HG02610 (cell line): ENCODE measurements around the gene EIF1AD.
A peak's percentile ranks its signal among the peaks of the same experiment; 100 is the strongest.

Source experiments
- ATAC-seq: cut with Tn5 transposase; IDR thresholded peaks from one replicate; pipeline ENCODE4 v1.9.1; 2021; ENCODE audit warnings: mild to moderate bottlenecking, moderate library complexity; ENCODE audit not compliant: unreplicated experiment

The EIF1AD gene

DNA sequence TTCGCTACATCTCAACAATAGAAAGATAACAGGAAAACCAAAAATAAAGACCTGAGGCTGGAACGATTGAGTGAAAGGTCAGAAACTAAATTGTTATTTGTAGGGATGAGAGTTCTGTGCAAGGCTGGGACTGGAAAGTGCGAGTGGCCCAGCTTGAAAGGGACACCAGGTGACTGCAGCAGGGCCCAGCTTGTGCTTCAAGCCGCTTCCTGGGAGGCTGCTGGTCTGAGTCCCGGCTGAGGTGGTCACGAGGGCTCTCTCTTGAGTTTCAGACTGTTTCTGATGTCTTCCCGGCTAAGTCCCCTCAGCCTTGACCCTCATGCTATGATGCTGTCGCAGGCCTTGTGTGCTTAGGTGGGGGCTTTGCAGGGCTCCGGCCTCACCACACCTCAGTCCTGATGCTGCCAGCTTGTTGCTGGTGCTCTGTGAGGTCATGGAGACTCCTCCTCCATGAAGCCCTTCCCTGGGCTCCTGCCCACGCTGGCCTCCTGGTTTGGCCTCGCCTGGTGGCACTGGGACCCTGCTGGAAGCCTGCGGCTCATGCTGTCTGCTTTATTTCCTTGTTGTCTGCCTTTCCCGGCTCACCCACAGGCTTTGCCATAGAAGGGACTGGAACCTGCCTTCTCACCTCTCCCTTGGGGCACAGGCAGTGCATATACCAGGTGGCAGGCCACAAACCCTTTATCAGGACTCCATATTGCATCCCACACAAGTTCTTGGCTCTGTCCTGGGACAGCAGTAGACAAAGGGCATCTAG is 4.4 kb upstream of the EIF1AD start:
- no peak for ATAC-seq

- ATAC-seq = no peak
Observed at GRCh38 chr11:66004186-66004585, 2.2 kb upstream of the EIF1AD start.

DNA sequence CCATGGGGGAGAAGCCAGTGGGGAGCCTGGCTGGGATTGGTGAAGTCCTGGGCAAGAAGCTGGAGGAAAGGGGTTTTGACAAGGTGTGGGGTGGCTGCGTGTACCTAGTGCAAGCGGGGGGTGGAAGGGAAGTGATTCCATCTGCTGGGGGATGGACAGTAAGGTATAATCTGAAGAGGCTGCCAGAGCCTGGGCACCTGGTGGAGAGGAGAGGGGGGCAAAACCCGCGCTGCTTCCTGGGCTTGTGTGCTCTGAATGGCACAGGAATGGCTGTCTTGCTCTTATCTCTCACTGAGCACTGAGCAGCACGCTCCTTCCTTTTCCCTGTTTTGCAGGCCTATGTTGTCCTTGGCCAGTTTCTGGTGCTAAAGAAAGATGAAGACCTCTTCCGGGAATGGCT is 1.3 kb upstream of the EIF1AD start:
- no peak for ATAC-seq

GRCh38 chr11:66002648-66003225 is 780 bp upstream of the EIF1AD start:
- peak; percentile 37 for ATAC-seq

DNA sequence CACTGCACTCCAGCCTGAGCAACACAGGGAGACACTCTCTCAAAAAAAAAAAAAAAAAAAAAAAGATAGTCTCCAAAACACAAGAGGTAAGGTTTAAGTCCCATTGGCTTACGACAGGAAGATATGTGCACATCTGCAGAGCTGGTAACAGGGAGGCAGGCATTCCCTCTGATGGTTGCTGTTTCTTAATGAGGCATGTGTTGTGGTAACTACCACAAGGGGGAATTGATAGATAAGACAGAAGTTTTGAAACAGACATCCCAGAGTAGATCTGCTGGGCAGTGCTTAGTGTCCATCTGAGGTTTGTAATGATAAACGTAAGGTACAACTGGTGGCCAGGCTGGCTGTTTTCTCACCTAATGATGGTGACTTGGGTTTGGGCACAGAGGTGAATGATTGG is 4.7 kb downstream of the EIF1AD start:
- no peak for ATAC-seq

- no peak for ATAC-seq
Observed at GRCh38 chr11:65992056-65992455, 9.9 kb downstream of the EIF1AD start.

GRCh38 chr11:65988791-65989592 is 13.0 kb downstream of the EIF1AD start:
- peak; percentile 90 for ATAC-seq

DNA sequence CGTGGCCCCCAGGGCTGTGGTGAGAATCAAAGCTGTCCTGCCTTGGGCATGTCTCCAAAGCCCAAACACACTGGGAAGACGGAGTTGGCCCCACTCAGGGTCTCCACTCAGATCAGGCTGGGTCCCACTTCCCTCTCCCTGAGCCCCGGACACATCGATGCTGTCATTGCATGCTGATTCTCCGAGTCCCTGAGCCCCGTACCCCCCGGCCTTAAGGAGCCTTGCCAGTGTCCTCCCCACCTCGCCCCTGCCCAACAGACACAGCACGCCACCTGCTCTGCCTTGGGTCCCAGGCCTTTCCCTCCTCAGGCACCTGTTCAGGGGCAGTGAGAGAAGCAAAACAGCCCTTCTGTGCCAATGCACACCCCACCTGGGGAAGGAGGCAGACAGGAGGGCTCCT is 14.6 kb downstream of the EIF1AD start:
- ATAC-seq = no peak

DNA sequence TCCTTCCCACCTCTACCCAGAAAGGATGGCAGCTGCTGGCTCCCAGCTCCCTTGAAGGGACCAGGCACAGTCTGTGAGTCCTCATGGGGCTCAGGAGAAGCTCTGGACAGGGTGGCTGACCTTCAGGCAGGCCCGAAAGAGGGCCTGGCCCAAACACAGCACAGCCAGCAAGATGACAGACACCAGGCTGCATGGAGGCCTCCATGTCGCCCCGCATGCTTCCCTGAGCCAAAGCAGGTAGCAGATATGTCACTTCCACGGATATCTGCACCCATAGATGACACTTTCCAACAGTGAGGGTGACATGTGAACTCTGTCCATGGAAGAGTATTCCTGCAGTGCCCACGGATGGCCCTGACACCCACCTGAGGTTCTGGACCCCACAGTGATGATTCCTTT is 18.4 kb downstream of the EIF1AD start:
- ATAC-seq = no peak

- no peak for ATAC-seq
Observed at GRCh38 chr11:65982824-65983588, 19.0 kb downstream of the EIF1AD start.

GRCh38 chr11:65981972-65982823 is 19.8 kb downstream of the EIF1AD start:
- no peak for ATAC-seq

DNA sequence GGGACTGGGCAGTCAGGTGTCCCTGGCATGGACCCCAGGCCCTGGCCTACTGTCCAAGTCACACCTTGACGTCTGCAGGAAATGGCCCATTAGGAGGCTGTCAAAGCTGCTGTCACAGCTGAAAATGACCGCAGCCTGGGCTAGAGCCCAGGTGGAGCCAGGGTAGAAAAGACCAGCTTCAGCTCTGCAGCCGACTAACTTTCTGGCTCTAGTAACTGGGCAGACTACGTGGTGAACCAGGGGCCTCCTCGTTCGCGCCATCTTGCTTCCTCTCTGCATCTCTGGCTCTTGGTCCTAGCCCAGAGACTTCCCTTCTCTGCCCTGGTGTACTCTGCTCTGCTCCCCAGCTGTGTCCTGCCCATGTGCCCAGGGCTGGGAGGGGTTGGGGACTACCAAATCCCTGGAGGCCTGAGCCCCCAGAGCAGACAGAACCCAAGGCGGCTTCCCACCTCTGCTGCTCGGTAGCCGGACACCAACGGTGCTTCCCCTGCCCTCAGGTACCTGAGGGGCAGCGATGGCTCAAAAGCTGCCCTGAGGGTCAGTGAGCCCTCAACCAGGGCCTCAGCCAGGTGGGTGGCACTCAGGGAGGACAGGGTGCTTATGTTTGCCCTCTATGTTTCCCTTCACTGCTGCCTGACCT is 20.7 kb downstream of the EIF1AD start:
- ATAC-seq = no peak

GRCh38 chr11:65979261-65979759 is 22.6 kb downstream of the EIF1AD start:
- ATAC-seq = no peak

- ATAC-seq = no peak
Observed at GRCh38 chr11:65978391-65979238, 23.3 kb downstream of the EIF1AD start.

GRCh38 chr11:65977621-65978390 is 24.2 kb downstream of the EIF1AD start:
- ATAC-seq = no peak

DNA sequence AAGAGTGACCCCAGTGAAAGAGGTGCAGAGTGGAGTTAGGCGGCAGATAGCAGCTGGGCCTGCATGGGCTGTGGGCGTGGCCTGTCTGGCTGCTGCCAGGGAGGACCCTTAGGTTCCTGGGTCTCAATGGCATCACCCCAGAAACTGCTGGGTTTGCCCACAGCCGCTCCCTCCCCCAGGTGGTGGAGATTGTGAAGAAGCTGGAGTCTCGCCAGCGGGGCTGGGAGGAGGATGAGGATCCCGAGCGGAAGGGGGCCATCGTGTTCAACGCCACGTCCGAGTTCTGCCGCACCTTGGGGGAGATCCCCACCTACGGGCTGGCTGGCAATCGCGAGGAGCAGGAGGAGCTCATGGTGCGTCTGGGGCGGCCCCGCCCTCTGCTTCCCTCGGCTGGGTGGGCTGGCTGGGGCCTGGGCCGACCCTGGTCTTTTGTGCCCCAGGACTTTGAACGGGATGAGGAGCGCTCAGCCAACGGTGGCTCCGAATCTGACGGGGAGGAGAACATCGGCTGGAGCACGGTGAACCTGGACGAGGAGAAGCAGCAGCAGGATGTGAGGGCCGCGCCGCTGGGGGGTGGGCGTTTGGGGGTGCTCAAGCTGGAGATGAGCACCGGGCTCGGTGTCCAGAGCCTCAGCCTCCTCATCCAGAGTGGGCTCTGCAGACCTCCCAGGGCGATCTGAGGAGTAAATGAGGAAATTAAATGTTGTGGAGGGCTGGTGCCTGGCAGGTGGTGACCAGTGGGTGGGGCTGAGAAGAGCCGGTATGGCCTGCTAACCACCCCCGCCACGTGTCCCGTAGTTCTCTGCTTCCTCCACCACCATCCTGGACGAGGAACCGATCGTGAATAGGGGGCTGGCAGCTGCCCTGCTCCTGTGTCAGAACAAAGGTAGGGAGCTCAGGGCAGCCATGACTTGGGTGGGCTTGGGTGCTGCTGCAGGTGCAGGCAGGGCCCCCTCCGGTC is 25.5 kb downstream of the EIF1AD start:
- no peak for ATAC-seq

- ATAC-seq = no peak
Observed at GRCh38 chr11:65975771-65976170, 26.2 kb downstream of the EIF1AD start.
